GM21737 (cell line): Measurements from ENCODE around the gene EID1.
"Not testable (repeated sequence)": the region's sequence is repeated elsewhere in the genome, so short reads cannot be mapped to it uniquely, and the experiment has no call there.

Experiments used
- ATAC-seq: cut with Tn5 transposase; IDR thresholded peaks from one replicate; pipeline ENCODE4 v1.9.1; 2021; ENCODE audit warnings: mild to moderate bottlenecking, moderate library complexity; ENCODE audit not compliant: unreplicated experiment

EID1 gene

GRCh38 chr15:48877630-48878595, at the start of gene EID1:
TSS of gene EID1 (plus strand) at chr15:48878134. CDS start at chr15:48878177, 43 bp downstream.
- peak; percentile 95 for ATAC-seq

- no peak for ATAC-seq
These were observed 49.5 kb upstream of the EID1 start for GRCh38 chr15:48828471-48828870.

- ATAC-seq: no peak
These were observed 49.0 kb upstream of the EID1 start for GRCh38 chr15:48828906-48829305.

GRCh38 chr15:48832648-48833047, 45.3 kb upstream of the EID1 start:
- ATAC-seq: no peak

GRCh38 chr15:48833526-48834239, 44.3 kb upstream of the EID1 start:
- no peak for ATAC-seq

- no peak for ATAC-seq
These were observed 43.2 kb upstream of the EID1 start for GRCh38 chr15:48834756-48835155.

- ATAC-seq: no peak
These were observed 35.4 kb upstream of the EID1 start for GRCh38 chr15:48842501-48842900.

- ATAC-seq: no peak
These were observed 32.8 kb upstream of the EID1 start for GRCh38 chr15:48845123-48845522.

- no peak for ATAC-seq
These were observed 27.3 kb upstream of the EID1 start for GRCh38 chr15:48850648-48851047.

- ATAC-seq: no peak
These were observed 26.0 kb upstream of the EID1 start for GRCh38 chr15:48851956-48852355.

GRCh38 chr15:48854434-48854833, 23.5 kb upstream of the EID1 start:
- ATAC-seq: not testable (repeated sequence)

GRCh38 chr15:48855501-48856440, 22.2 kb upstream of the EID1 start:
- ATAC-seq: no peak

GRCh38 chr15:48856942-48857341, 21.0 kb upstream of the EID1 start:
- no peak for ATAC-seq

GRCh38 chr15:48858401-48858800, 19.5 kb upstream of the EID1 start:
- no peak for ATAC-seq

- ATAC-seq: no peak
These were observed 18.5 kb upstream of the EID1 start for GRCh38 chr15:48859426-48859825.

GRCh38 chr15:48861813-48862431, 16.0 kb upstream of the EID1 start:
- no peak for ATAC-seq

- no peak for ATAC-seq
These were observed 15.2 kb upstream of the EID1 start for GRCh38 chr15:48862705-48863104.

GRCh38 chr15:48865370-48866079, 12.4 kb upstream of the EID1 start:
- no peak for ATAC-seq

GRCh38 chr15:48866141-48866563, 11.8 kb upstream of the EID1 start:
- ATAC-seq: no peak

GRCh38 chr15:48868023-48868422, 9.9 kb upstream of the EID1 start:
- no peak for ATAC-seq
